SK-N-SH (cell line): ENCODE results near the gene SLAMF7. TPM values are rescaled to one million over a fixed set of nuclear protein-coding genes. Genes with fewer than 3 reads are reported as not detected.

Experiments
- CTCF ChIA-PET: fragments of 300-600, 350-600 bp; formaldehyde crosslinking; extraction: SDS; loops from one replicate; lab custom pipeline; 2021; lab: Yijun Ruan, JAX
- POLR2A ChIA-PET: fragments of 350-600 bp; sonication (Branson Sonifier 250); formaldehyde crosslinking; extraction: SDS; loops from one replicate; lab custom pipeline; 2020; ENCODE audit warnings: antibody characterized with exemption, inconsistent platforms; lab: Yijun Ruan, JAX
- DNase-seq: peaks from one replicate; pipeline ENCODE4 v3.0.0; 2012
- H2AFZ ChIP-seq: fragments of 200-600 bp; sonication (generic); 2 replicates; pipeline ENCODE4 v1.8.1; 2016; ENCODE audit warnings: antibody characterized with exemption, mild to moderate bottlenecking, low read depth
- H3F3A ChIP-seq: fragments of 200-600 bp; sonication (generic); replicated peaks from 2 replicates; pipeline ENCODE3; 2016; ENCODE audit warnings: antibody characterized with exemption, mild to moderate bottlenecking; ENCODE audit not compliant: insufficient read depth
- H3K27ac ChIP-seq, 2 experiments: fragments of 200-500 bp in 1 of 2; fragments of 200-600 bp in 1 of 2; sonication (Bioruptor generic) in 1 of 2; sonication (generic), shearing (Covaris generic) in 1 of 2; 2 replicates each; pipeline versions ENCODE4 v1.5.1 to v1.6.1; 2014 to 2016; ENCODE audit warnings: low read depth in 2 of 2, inconsistent platforms in 1 of 2, low read length in 1 of 2, mild to moderate bottlenecking in 1 of 2, mixed read lengths in 1 of 2
- H3K27me3 ChIP-seq: fragments of 200-600 bp; sonication (generic), shearing (Covaris generic); 2 replicates; pipeline ENCODE4 v1.6.1; 2016; ENCODE audit warnings: mixed run types; ENCODE audit not compliant: insufficient read depth
- H3K36me3 ChIP-seq, 2 experiments: fragments of 200-500 bp in 1 of 2; fragments of 200-600 bp in 1 of 2; sonication (Bioruptor generic) in 1 of 2; sonication (generic) in 1 of 2; replicated peaks in 1 of 2; 2 replicates each; pipeline versions ENCODE3 to v1.5.1; 2014 to 2016; ENCODE audit warnings: low read length in 1 of 2, mild to moderate bottlenecking in 1 of 2; ENCODE audit not compliant: insufficient read depth in 2 of 2, control insufficient read depth in 1 of 2
- H3K4me1 ChIP-seq, 2 experiments: fragments of 200-500 bp in 1 of 2; fragments of 200-600 bp in 1 of 2; sonication (Bioruptor generic) in 1 of 2; sonication (generic), shearing (Covaris generic) in 1 of 2; 2 replicates each; pipeline versions ENCODE4 v1.5.1 to v1.6.1; 2014 to 2016; ENCODE audit warnings: low read depth in 1 of 2, low read length in 1 of 2, mixed run types in 1 of 2; ENCODE audit not compliant: insufficient read depth in 2 of 2, control insufficient read depth in 1 of 2
- H3K4me2 ChIP-seq: fragments of 200-600 bp; sonication (generic), shearing (Covaris generic); 2 replicates; pipeline ENCODE4 v1.6.1; 2017; ENCODE audit warnings: mixed run types
- H3K4me3 ChIP-seq, 2 experiments: fragments of 200-500 bp in 1 of 2; fragments of 200-600 bp in 1 of 2; sonication (Bioruptor generic) in 1 of 2; sonication (generic), shearing (Covaris generic) in 1 of 2; 2 replicates each; pipeline versions ENCODE4 v1.5.1 to v1.8.1; 2014 to 2016; ENCODE audit warnings: low read depth in 2 of 2, inconsistent platforms in 1 of 2, low read length in 1 of 2, mild to moderate bottlenecking in 1 of 2, mixed read lengths in 1 of 2, moderate library complexity in 1 of 2
- H3K79me2 ChIP-seq: fragments of 200-600 bp; sonication (generic); 2 replicates; pipeline ENCODE4 v1.8.1; 2017; ENCODE audit warnings: mild to moderate bottlenecking; ENCODE audit not compliant: insufficient read depth
- H3K9ac ChIP-seq: fragments of 200-600 bp; sonication (generic); 2 replicates; pipeline ENCODE4 v1.6.1; 2017; ENCODE audit warnings: mixed run types
- H3K9me2 ChIP-seq: fragments of 200-600 bp; sonication (generic); 2 replicates; pipeline ENCODE4 v1.6.1; 2017; ENCODE audit warnings: mixed run types
- H3K9me3 ChIP-seq: fragments of 200-600 bp; sonication (generic); 2 replicates; pipeline ENCODE4 v1.6.1; 2017; ENCODE audit warnings: mixed run types, mild to moderate bottlenecking, moderate library complexity
- H4K20me1 ChIP-seq: fragments of 200-600 bp; sonication (generic); 2 replicates; pipeline ENCODE4 v1.6.1; 2017; ENCODE audit warnings: mild to moderate bottlenecking, mixed run types; ENCODE audit not compliant: insufficient read depth
- ELF1 ChIP-seq: IDR thresholded peaks from 2 replicates; pipeline ENCODE4 v1.4.0; 2012
- EP300 ChIP-seq, 2 experiments: IDR thresholded peaks; 2 replicates each; pipeline versions ENCODE4 v1.4.0 to v1.6.1; 2012; ENCODE audit warnings: borderline replicate concordance in 1 of 2, low read depth in 1 of 2, low read length in 1 of 2
- FOXM1 ChIP-seq: IDR thresholded peaks from 2 replicates; pipeline ENCODE4 v1.4.0; 2012; ENCODE audit warnings: low read depth, mild to moderate bottlenecking
- IRF3 ChIP-seq: fragments of 150-350 bp; IDR thresholded peaks from 2 replicates; pipeline ENCODE4 v1.6.1; 2016; ENCODE audit warnings: mild to moderate bottlenecking, low read depth, low read length
- MEF2A ChIP-seq: IDR thresholded peaks from 2 replicates; pipeline ENCODE4 v1.4.0; 2012; ENCODE audit warnings: low read depth, borderline replicate concordance
- MXI1 ChIP-seq: IDR thresholded peaks from 2 replicates; pipeline ENCODE4 v1.6.1; 2012; ENCODE audit warnings: mild to moderate bottlenecking, low read depth, low read length, improper control_type of control experiment
- PBX3 ChIP-seq: IDR thresholded peaks from 2 replicates; pipeline ENCODE4; 2012
- RCOR1 ChIP-seq: fragments of 150-350 bp; IDR thresholded peaks from 2 replicates; pipeline ENCODE4 v1.6.1; 2017; ENCODE audit warnings: antibody characterized with exemption, low read length
- REST ChIP-seq: IDR thresholded peaks from 2 replicates; pipeline ENCODE4 v1.6.1; 2012; ENCODE audit warnings: mild to moderate bottlenecking, low read depth, low read length, moderate library complexity
- RFX5 ChIP-seq: IDR thresholded peaks from 2 replicates; pipeline ENCODE4 v1.6.1; 2012; ENCODE audit warnings: mild to moderate bottlenecking, improper control_type of control experiment, low read length
- RXRA ChIP-seq: IDR thresholded peaks from 2 replicates; pipeline ENCODE4 v1.4.0; 2012; ENCODE audit warnings: low read depth, mild to moderate bottlenecking, borderline replicate concordance
- SMC3 ChIP-seq: IDR thresholded peaks from 2 replicates; pipeline ENCODE4 v1.6.1; 2012; ENCODE audit warnings: low read depth, low read length, improper control_type of control experiment
- TAF1 ChIP-seq: IDR thresholded peaks from 2 replicates; pipeline ENCODE4 v1.6.1; 2012; ENCODE audit warnings: low read depth, mild to moderate bottlenecking, low read length, moderate library complexity, borderline replicate concordance
- TCF12 ChIP-seq: IDR thresholded peaks from 2 replicates; pipeline ENCODE4 v1.4.0; 2012
- TEAD4 ChIP-seq: IDR thresholded peaks from 2 replicates; pipeline ENCODE4 v1.4.0; 2012; ENCODE audit warnings: mild to moderate bottlenecking, borderline replicate concordance; ENCODE audit not compliant: insufficient read depth
- USF1 ChIP-seq: IDR thresholded peaks from 2 replicates; pipeline ENCODE4 v1.4.0; 2012; ENCODE audit warnings: low read depth, borderline replicate concordance
- USF2 ChIP-seq: fragments of 150-350 bp; IDR thresholded peaks from 2 replicates; pipeline ENCODE4 v1.6.1; 2017; ENCODE audit warnings: antibody characterized with exemption, low read length, low read depth, borderline replicate concordance
- YY1 ChIP-seq: IDR thresholded peaks from 2 replicates; pipeline ENCODE4 v1.4.0; 2012; ENCODE audit warnings: low read depth, mild to moderate bottlenecking
- WGBS: methylation state at CpG from one replicate; pipeline ENCODE4 v1.1.6; 2017; ENCODE audit warnings: low lambda C conversion rate; 5-methylcytosine and 5-hydroxymethylcytosine counted together
- polyA plus RNA-seq, 3 experiments: library from polyadenylated mRNA; depleted of rRNA; stranded (reverse); fragments of >200 nt; gene quantifications; 2 replicates each; pipeline ENCODE4 v1.2.3, GENCODE V29; 2012

SLAMF7 gene
- polyA plus RNA-seq, 1 of the 3 experiments (the other 2 are of a cell fraction), result not detected

- no peaks in the 10 kb centered on the region for H3K36me3 ChIP-seq
- H3K4me2 ChIP-seq, result no peak overlapping the region
- TF ChIP-seq MXI1 (no peak), USF1 (no peak), TEAD4 (no peak), YY1 (no peak), REST (no peak), RFX5 (no peak), USF2 (no peak), MEF2A (no peak), RXRA (no peak), TAF1 (no peak), EP300 (IDR thresholded peaks at IDR 0.05; ENCODE audit: borderline replicate concordance in 1 of 2, low read depth in 1 of 2, low read length in 1 of 2) (no peak), ELF1 (no peak), SMC3 (no peak), IRF3 (no peak), FOXM1 (no peak), RCOR1 (no peak), PBX3 (no peak), TCF12 (no peak)
- no peak for DNase-seq
- H3K27me3 ChIP-seq, result peaks cover 6% of the 10 kb centered on the region; the same call in 1 of the 2 replicates
- H3K27ac ChIP-seq, result no peak overlapping the region
- H3K4me1 ChIP-seq, result no peaks in the 10 kb centered on the region
- H2AFZ ChIP-seq, result no peak overlapping the region
- H3K9me3 ChIP-seq, result no peaks in the 10 kb centered on the region
- no peaks in the 10 kb centered on the region for H3K79me2 ChIP-seq
- H3K9me2 ChIP-seq, result no peaks in the 10 kb centered on the region
- ChIA-PET CTCF (no interaction called here), POLR2A (no interaction called here)
- H3F3A ChIP-seq, result no peaks in the 10 kb centered on the region
- H3K9ac ChIP-seq, result no peak overlapping the region
- 11% methylated on average over 5 of the region's 5 CpGs for WGBS
- no peak overlapping the region for H3K4me3 ChIP-seq
- H4K20me1 ChIP-seq, result no peaks in the 10 kb centered on the region
Observed at GRCh38 chr1:160740133-160740688, 1.2 kb downstream of the SLAMF7 start.
